Sigmoid colon (tissue), 4 donors: Measurements from ENCODE around the gene SLC7A6.

ENCODE experiments used
- EP300 ChIP-seq, 4 donors: sonication (generic); formaldehyde crosslinking; IDR thresholded peaks; one replicate each; pipeline ENCODE4 v1.6.1; 2017; ENCODE audit warnings: antibody characterized with exemption in 4 of 4
- POLR2A ChIP-seq, 2 donors: fragments of 450-650 bp; IDR thresholded peaks; one replicate each; pipeline ENCODE4 v1.6.1; 2016; ENCODE audit warnings: antibody characterized with exemption in 2 of 2, mild to moderate bottlenecking in 2 of 2, moderate library complexity in 2 of 2
- POLR2AphosphoS5 ChIP-seq, 4 donors: sonication (generic); formaldehyde crosslinking; IDR thresholded peaks; one replicate each; pipeline ENCODE4 v1.6.1; 2017; ENCODE audit warnings: antibody characterized with exemption in 4 of 4
- TF ChIP-seq, protein P1 (sequence below), 4 experiments: fragments of 450-650 bp in 3 of 4; fragments of 200-600 bp in 1 of 4; IDR thresholded peaks; one replicate each; pipeline ENCODE4 v1.5.1; 2016 to 2019; ENCODE audit warnings: antibody characterized with exemption in 4 of 4, mild to moderate bottlenecking in 3 of 4, moderate library complexity in 2 of 4

DNA sequence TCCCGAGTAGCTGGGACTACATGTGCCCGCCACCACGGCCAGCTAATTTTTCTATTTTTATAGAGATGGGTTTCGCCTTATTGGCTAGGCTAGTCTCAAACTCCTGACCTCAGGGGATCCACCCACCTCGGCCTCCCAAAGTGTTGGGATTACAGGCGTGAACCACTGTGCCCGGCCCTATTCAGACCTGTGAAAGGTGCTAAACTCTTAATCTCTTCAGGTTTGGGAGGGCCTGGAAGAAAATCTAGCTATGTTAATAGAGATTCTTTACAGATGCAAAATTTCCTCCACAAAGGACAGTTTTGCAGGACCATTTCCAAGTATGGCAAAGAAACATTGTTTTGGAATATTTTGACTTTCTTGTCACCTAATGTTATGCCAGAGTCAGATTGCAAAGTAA lies 22.2 kb upstream of the SLC7A6 start:
- TF ChIP-seq, protein P1, sequence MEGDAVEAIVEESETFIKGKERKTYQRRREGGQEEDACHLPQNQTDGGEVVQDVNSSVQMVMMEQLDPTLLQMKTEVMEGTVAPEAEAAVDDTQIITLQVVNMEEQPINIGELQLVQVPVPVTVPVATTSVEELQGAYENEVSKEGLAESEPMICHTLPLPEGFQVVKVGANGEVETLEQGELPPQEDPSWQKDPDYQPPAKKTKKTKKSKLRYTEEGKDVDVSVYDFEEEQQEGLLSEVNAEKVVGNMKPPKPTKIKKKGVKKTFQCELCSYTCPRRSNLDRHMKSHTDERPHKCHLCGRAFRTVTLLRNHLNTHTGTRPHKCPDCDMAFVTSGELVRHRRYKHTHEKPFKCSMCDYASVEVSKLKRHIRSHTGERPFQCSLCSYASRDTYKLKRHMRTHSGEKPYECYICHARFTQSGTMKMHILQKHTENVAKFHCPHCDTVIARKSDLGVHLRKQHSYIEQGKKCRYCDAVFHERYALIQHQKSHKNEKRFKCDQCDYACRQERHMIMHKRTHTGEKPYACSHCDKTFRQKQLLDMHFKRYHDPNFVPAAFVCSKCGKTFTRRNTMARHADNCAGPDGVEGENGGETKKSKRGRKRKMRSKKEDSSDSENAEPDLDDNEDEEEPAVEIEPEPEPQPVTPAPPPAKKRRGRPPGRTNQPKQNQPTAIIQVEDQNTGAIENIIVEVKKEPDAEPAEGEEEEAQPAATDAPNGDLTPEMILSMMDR (IDR thresholded peaks at IDR 0.05) = no peak
- TF ChIP-seq EP300 (IDR thresholded peaks at IDR 0.05) = no peak
- TF ChIP-seq POLR2A (IDR thresholded peaks at IDR 0.05) = no peak
- no peak for TF ChIP-seq POLR2AphosphoS5 (IDR thresholded peaks at IDR 0.05)
